ENCODE measurements around the gene OR5T1.

DNA sequence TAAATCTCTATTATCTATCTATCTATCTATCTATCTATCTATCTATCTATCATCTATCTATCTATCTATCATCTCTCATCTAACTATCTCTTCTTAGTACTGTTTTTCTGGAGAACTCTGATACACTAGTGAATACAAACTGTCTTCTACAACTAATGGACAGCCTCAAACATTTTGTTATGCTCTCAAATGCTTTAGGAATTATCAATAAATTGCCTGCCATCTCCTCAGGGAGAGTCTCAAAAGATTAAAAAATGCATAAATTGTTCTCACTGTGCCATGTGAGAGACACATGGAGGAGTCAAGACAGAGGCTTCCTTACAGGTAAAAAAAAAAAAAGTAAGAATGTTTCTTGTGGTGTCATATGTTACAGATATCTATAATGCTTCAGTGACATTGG lies 40.9 kb downstream of the OR5T1 start, which contains the start of gene OR8K3:
- TF ChIP-seq YY1 (IDR thresholded peaks at IDR 0.05; ENCODE audit: extremely low read depth, insufficient replicate concordance, low read depth, low read length) (no peak), RAD21 (IDR thresholded peaks at IDR 0.05; ENCODE audit: low read depth) (no peak), SRF (IDR thresholded peaks at IDR 0.05; ENCODE audit: low read depth) (no peak), EZH2phosphoT487 (IDR thresholded peaks at IDR 0.05; ENCODE audit: borderline replicate concordance) (no peak), POLR2AphosphoS5 (IDR thresholded peaks at IDR 0.05; ENCODE audit: low read depth, low read length) (no peak), EZH2 (IDR thresholded peaks at IDR 0.05) (no peak), POLR2A (IDR thresholded peaks at IDR 0.05; ENCODE audit: borderline replicate concordance, extremely low read depth, insufficient read depth, insufficient read length) (no peak)
- TF ChIP-seq, protein P1, sequence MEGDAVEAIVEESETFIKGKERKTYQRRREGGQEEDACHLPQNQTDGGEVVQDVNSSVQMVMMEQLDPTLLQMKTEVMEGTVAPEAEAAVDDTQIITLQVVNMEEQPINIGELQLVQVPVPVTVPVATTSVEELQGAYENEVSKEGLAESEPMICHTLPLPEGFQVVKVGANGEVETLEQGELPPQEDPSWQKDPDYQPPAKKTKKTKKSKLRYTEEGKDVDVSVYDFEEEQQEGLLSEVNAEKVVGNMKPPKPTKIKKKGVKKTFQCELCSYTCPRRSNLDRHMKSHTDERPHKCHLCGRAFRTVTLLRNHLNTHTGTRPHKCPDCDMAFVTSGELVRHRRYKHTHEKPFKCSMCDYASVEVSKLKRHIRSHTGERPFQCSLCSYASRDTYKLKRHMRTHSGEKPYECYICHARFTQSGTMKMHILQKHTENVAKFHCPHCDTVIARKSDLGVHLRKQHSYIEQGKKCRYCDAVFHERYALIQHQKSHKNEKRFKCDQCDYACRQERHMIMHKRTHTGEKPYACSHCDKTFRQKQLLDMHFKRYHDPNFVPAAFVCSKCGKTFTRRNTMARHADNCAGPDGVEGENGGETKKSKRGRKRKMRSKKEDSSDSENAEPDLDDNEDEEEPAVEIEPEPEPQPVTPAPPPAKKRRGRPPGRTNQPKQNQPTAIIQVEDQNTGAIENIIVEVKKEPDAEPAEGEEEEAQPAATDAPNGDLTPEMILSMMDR (IDR thresholded peaks at IDR 0.05 in 2 of 3, conservative IDR thresholded peaks at IDR 0.05 in 1 of 3; ENCODE audit: borderline replicate concordance in 1 of 3, insufficient read depth in 1 of 3, low read depth in 2 of 3, low read length in 2 of 3), result no peak

Data from HCT116 (cell line).